ENCODE results near the gene FBLIM1. TPM values are rescaled to one million over a fixed set of nuclear protein-coding genes. Genes with fewer than 3 reads are reported as not detected.

Gene FBLIM1
- total and polyA plus RNA-seq, 4 donors = 192 to 584 (median 463) TPM

GRCh38 chr1:15765495-15766194, 7.0 kb downstream of the FBLIM1 start:
- peaks cover 2 to 16% of the 10 kb centered on the region in 2 donors for H3K36me3 ChIP-seq (ENCODE audit: control insufficient read depth in 1 of 2, insufficient read depth in 2 of 2, low read length in 1 of 2)
- WGBS, 2 donors = 22 to 25% methylated on average over 20 of the region's 20 CpGs
- intact Hi-C loops (cut with DNase I) = no loop called here
- H3K27me3 ChIP-seq (ENCODE audit: control insufficient read depth in 1 of 2, insufficient read depth in 2 of 2, low read length in 1 of 2) = no peaks in the 10 kb centered on the region
- no peak overlapping the region for H3K4me3 ChIP-seq (ENCODE audit: low read length in 2 of 2)
- H3K9me3 ChIP-seq (ENCODE audit: control insufficient read depth, low read length) = no peaks in the 10 kb centered on the region
- H3K4me1 ChIP-seq (ENCODE audit: control insufficient read depth in 1 of 2, insufficient read depth in 2 of 2, low read length in 2 of 2) = no peaks in the 10 kb centered on the region
- ATAC-seq (ENCODE audit: low FRiP score) (peak; percentile 22), DNase-seq (peak in 1 of 2 donors; percentile 82)
- H3K27ac ChIP-seq (ENCODE audit: low read depth in 1 of 2, low read length in 2 of 2) = peak overlapping the region; percentile 20 to 77

- Histone ChIP-seq H3K27ac (ENCODE audit: low read depth in 1 of 2, low read length in 2 of 2) (no peak overlapping the region), H3K9me3 (ENCODE audit: control insufficient read depth, low read length) (no peaks in the 10 kb centered on the region), H3K36me3 (ENCODE audit: control insufficient read depth in 1 of 2, insufficient read depth in 2 of 2, low read length in 1 of 2) (peaks cover 2 to 25% of the 10 kb centered on the region in 2 donors), H3K4me3 (ENCODE audit: low read length in 2 of 2) (no peak overlapping the region), H3K27me3 (ENCODE audit: control insufficient read depth in 1 of 2, insufficient read depth in 2 of 2, low read length in 1 of 2) (no peaks in the 10 kb centered on the region), H3K4me1 (ENCODE audit: control insufficient read depth in 1 of 2, insufficient read depth in 2 of 2, low read length in 2 of 2) (no peaks in the 10 kb centered on the region)
- 73 to 85% methylated on average over 5 of the region's 5 CpGs for WGBS, 2 donors
- ATAC-seq (ENCODE audit: low FRiP score) (no peak), DNase-seq (no peak)
- intact Hi-C loops (cut with DNase I) = no loop called here
These were observed 9.3 kb downstream of the FBLIM1 start for GRCh38 chr1:15767941-15768340.

DNA sequence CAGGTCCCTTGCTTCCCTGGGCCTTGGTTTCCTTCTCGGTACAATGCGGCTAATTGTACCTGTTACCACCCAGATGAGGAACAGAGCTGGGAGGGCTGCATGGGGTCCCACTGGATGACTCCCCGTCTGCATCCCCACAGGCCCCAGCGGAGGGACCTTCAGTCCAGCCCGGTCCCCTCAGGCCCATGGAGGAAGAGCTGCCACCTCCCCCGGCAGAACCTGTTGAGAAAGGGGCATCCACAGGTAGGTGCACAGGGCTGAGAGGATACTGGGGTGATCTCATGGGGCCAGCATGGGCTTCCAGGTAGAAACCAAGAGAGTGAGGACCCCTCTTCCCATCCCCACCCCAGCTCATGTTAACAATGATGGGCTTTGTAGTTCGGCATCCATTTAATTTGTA, 9.8 kb downstream of the FBLIM1 start:
- no peaks in the 10 kb centered on the region for H3K4me1 ChIP-seq (ENCODE audit: control insufficient read depth in 1 of 2, insufficient read depth in 2 of 2, low read length in 2 of 2)
- DNase-seq (no peak), ATAC-seq (ENCODE audit: low FRiP score) (no peak)
- 91 to 92% methylated on average over 7 of the region's 7 CpGs for WGBS, 2 donors
- intact Hi-C loops (cut with DNase I) = no loop called here
- peak overlapping the region in 1 of 2 donors; percentile 0 for H3K27ac ChIP-seq (ENCODE audit: low read depth in 1 of 2, low read length in 2 of 2)
- no peaks in the 10 kb centered on the region for H3K9me3 ChIP-seq (ENCODE audit: control insufficient read depth, low read length)
- H3K36me3 ChIP-seq (ENCODE audit: control insufficient read depth in 1 of 2, insufficient read depth in 2 of 2, low read length in 1 of 2) = peaks cover 2 to 25% of the 10 kb centered on the region in 2 donors
- no peak overlapping the region for H3K4me3 ChIP-seq (ENCODE audit: low read length in 2 of 2)
- no peaks in the 10 kb centered on the region for H3K27me3 ChIP-seq (ENCODE audit: control insufficient read depth in 1 of 2, insufficient read depth in 2 of 2, low read length in 1 of 2)

- intact Hi-C loops (cut with DNase I) = no loop called here
- no peak for DNase-seq
- no peaks in the 10 kb centered on the region for H3K9me3 ChIP-seq (ENCODE audit: control insufficient read depth, low read length)
- H3K4me1 ChIP-seq (ENCODE audit: control insufficient read depth in 1 of 2, insufficient read depth in 2 of 2, low read length in 2 of 2) = no peaks in the 10 kb centered on the region
- H3K36me3 ChIP-seq (ENCODE audit: control insufficient read depth in 1 of 2, insufficient read depth in 2 of 2, low read length in 1 of 2) = peaks cover 2 to 25% of the 10 kb centered on the region in 2 donors
- ATAC-seq (ENCODE audit: low FRiP score) = no peak
- no peaks in the 10 kb centered on the region for H3K27me3 ChIP-seq (ENCODE audit: control insufficient read depth in 1 of 2, insufficient read depth in 2 of 2, low read length in 1 of 2)
- 79 to 84% methylated on average over 14 of the region's 14 CpGs for WGBS, 2 donors
- H3K4me3 ChIP-seq (ENCODE audit: low read length in 2 of 2) = no peak overlapping the region
- peak overlapping the region in 1 of 2 donors; percentile 32 for H3K27ac ChIP-seq (ENCODE audit: low read depth in 1 of 2, low read length in 2 of 2)
These were observed 11.8 kb downstream of the FBLIM1 start for GRCh38 chr1:15770313-15770962.

- DNase-seq = no peak
- WGBS, 2 donors = 53 to 60% methylated on average over 6 of the region's 6 CpGs
- intact Hi-C loops (cut with DNase I) = no loop called here
- Histone ChIP-seq H3K27me3 (ENCODE audit: control insufficient read depth in 1 of 2, insufficient read depth in 2 of 2, low read length in 1 of 2) (no peaks in the 10 kb centered on the region), H3K4me1 (ENCODE audit: control insufficient read depth in 1 of 2, insufficient read depth in 2 of 2, low read length in 2 of 2) (no peaks in the 10 kb centered on the region), H3K9me3 (ENCODE audit: control insufficient read depth, low read length) (no peaks in the 10 kb centered on the region), H3K36me3 (ENCODE audit: control insufficient read depth in 1 of 2, insufficient read depth in 2 of 2, low read length in 1 of 2) (peaks cover 2 to 28% of the 10 kb centered on the region in 2 donors), H3K4me3 (ENCODE audit: low read length in 2 of 2) (no peak overlapping the region), H3K27ac (ENCODE audit: low read depth in 1 of 2, low read length in 2 of 2) (peak overlapping the region in 1 of 2 donors; percentile 18)
- ATAC-seq (ENCODE audit: low FRiP score) = no peak
These were observed 13.4 kb downstream of the FBLIM1 start for GRCh38 chr1:15771836-15772515.

DNA sequence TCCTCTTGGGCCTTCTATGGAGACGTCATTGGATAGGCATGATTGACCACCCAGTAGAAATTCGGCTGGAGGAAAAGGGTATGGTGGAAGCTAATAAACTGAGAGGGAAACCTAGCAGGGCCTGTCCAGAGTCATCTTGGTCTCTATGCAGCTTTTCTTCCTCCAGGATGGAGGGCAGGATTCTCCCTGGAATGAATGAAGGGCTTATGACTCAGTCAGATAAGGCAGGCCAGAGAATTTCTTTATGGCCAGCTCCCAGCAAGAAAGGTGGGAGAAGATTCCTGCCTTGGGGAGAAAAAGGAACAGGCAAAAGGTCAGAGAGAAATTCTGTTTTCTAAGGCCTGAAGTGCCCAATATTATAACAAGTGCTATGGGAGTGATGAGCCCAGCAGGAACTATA, 17.1 kb downstream of the FBLIM1 start:
- H3K36me3 ChIP-seq (ENCODE audit: control insufficient read depth in 1 of 2, insufficient read depth in 2 of 2, low read length in 1 of 2) = peaks cover 7 to 32% of the 10 kb centered on the region in 2 donors
- 41 to 43% methylated on average over 2 of the region's 2 CpGs for WGBS, 2 donors

GRCh38 chr1:15777909-15778707, 19.5 kb downstream of the FBLIM1 start:
- Histone ChIP-seq H3K27ac (ENCODE audit: low read depth in 1 of 2, low read length in 2 of 2) (peak overlapping the region in 1 of 2 donors; percentile 46), H3K36me3 (ENCODE audit: control insufficient read depth in 1 of 2, insufficient read depth in 2 of 2, low read length in 1 of 2) (peaks cover 11 to 24% of the 10 kb centered on the region in 2 donors), H3K4me3 (ENCODE audit: low read length in 2 of 2) (no peak overlapping the region), H3K9me3 (ENCODE audit: control insufficient read depth, low read length) (no peaks in the 10 kb centered on the region), H3K4me1 (ENCODE audit: control insufficient read depth in 1 of 2, insufficient read depth in 2 of 2, low read length in 2 of 2) (no peaks in the 10 kb centered on the region), H3K27me3 (ENCODE audit: control insufficient read depth in 1 of 2, insufficient read depth in 2 of 2, low read length in 1 of 2) (no peaks in the 10 kb centered on the region)
- DNase-seq = no peak
- no peak for ATAC-seq (ENCODE audit: low FRiP score)
- intact Hi-C loops (cut with DNase I) = no loop called here
- whole genome bisulfite sequencing, 2 donors = 69 to 75% methylated on average over 7 of the region's 7 CpGs

More for the DNA sequence above, 17.1 kb downstream of the FBLIM1 start:
- no peaks in the 10 kb centered on the region for H3K4me1 ChIP-seq (ENCODE audit: control insufficient read depth in 1 of 2, insufficient read depth in 2 of 2, low read length in 2 of 2)
- H3K27me3 ChIP-seq (ENCODE audit: control insufficient read depth in 1 of 2, insufficient read depth in 2 of 2, low read length in 1 of 2) = no peaks in the 10 kb centered on the region
- H3K4me3 ChIP-seq (ENCODE audit: low read length in 2 of 2) = no peak overlapping the region
- H3K9me3 ChIP-seq (ENCODE audit: control insufficient read depth, low read length) = no peaks in the 10 kb centered on the region
- no peak overlapping the region for H3K27ac ChIP-seq (ENCODE audit: low read depth in 1 of 2, low read length in 2 of 2)
- ATAC-seq (ENCODE audit: low FRiP score) (no peak), DNase-seq (no peak)
- intact Hi-C loops (cut with DNase I) = no loop called here

GRCh38 chr1:15785683-15786082, 27.1 kb downstream of the FBLIM1 start:
- peak overlapping the region; percentile 18 to 29 for H3K27ac ChIP-seq (ENCODE audit: low read depth in 1 of 2, low read length in 2 of 2)
- no peaks in the 10 kb centered on the region for H3K27me3 ChIP-seq (ENCODE audit: control insufficient read depth in 1 of 2, insufficient read depth in 2 of 2, low read length in 1 of 2)
- intact Hi-C loops (cut with DNase I) = loop anchor here in 1 of 2 donors (2.0 to 5.0 kb wide), 2 partner anchors 38 to 229 kb away; no protein-coding TSS in a partner anchor
- peaks cover 4 to 7% of the 10 kb centered on the region in 2 donors for H3K36me3 ChIP-seq (ENCODE audit: control insufficient read depth in 1 of 2, insufficient read depth in 2 of 2, low read length in 1 of 2)
- H3K4me3 ChIP-seq (ENCODE audit: low read length in 2 of 2) = no peak overlapping the region
- 60 to 66% methylated on average over 8 of the region's 8 CpGs for WGBS, 2 donors
- no peaks in the 10 kb centered on the region for H3K9me3 ChIP-seq (ENCODE audit: control insufficient read depth, low read length)
- H3K4me1 ChIP-seq (ENCODE audit: control insufficient read depth in 1 of 2, insufficient read depth in 2 of 2, low read length in 2 of 2) = peaks cover 0 to 2% of the 10 kb centered on the region in 2 donors
- peak; percentile 34 for ATAC-seq (ENCODE audit: low FRiP score)
- DNase-seq = no peak
